Measurements from ENCODE around the gene GLUD2. TPM values are rescaled to one million over a fixed set of nuclear protein-coding genes. Genes with fewer than 3 reads are reported as not detected.
"Not testable (repeated sequence)": the region's sequence is repeated elsewhere in the genome, so short reads cannot be mapped to it uniquely, and the experiment has no call there.

The GLUD2 gene
- 3.2 TPM for polyA plus RNA-seq (ENCODE audit: insufficient read length)

DNA sequence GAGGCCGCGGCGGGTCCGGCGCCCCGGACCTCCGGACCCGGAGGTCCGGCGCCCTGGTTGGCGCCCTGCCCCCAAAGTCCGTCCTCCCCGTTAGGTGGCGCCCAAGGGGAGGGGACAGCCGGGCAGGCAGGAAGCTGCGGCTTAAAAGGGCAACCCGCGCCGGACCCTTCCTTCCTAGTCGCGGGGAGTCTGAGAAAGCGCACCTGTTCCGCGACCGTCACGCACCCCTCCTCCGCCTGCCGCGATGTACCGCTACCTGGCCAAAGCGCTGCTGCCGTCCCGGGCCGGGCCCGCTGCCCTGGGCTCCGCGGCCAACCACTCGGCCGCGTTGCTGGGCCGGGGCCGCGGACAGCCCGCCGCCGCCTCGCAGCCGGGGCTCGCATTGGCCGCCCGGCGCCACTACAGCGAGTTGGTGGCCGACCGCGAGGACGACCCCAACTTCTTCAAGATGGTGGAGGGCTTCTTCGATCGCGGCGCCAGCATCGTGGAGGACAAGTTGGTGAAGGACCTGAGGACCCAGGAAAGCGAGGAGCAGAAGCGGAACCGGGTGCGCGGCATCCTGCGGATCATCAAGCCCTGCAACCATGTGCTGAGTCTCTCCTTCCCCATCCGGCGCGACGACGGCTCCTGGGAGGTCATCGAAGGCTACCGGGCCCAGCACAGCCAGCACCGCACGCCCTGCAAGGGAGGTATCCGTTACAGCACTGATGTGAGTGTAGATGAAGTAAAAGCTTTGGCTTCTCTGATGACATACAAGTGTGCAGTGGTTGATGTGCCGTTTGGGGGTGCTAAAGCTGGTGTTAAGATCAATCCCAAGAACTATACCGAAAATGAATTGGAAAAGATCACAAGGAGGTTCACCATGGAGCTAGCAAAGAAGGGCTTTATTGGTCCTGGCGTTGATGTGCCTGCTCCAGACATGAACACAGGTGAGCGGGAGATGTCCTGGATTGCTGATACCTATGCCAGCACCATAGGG lies at the start of gene GLUD2:
Gene GLUD2, plus strand, starts transcription at position 170 of the 979 bp plus-strand sequence. Its CDS starts 75 bp downstream, at position 245.
- DNase-seq: not testable (repeated sequence)

DNA sequence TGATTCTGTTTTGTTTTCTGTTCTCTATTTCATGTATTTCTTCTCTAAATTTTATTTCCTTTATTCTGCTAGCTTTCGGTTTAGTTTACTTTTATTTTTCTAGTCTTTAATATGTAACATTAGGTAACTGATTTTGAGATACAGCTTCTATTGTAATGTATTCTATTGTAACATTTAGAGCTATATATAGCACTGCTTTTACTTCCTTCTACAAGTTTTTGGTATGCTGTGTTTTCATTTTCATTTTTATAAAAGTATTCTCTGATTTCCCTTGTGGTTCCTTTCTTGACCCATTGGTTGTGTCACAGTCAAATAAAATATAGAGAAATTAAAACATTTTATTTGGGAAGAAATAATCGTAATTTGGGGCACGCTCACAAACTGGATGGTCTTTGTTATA lies 48.0 kb upstream of the GLUD2 start:
- no peak for DNase-seq

DNA sequence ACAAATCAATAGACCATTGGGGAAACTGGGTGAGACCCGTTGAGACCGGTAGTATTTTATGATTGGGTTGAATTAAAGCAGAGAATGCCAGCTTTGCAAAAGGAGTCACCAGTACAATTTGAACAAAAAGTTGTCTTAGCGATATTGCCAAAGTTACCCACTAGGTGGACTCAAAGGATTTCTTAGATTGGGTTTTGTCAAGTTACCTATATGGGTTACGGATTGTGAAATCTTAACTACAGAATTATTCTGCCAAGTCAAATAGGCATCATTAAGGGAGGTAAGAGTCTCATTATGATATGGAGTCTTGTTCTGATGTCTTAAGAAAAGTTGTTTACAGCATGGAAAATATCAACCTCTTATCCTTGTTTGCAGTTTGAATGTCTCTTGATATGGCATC lies 46.8 kb upstream of the GLUD2 start:
- DNase-seq: no peak

DNA sequence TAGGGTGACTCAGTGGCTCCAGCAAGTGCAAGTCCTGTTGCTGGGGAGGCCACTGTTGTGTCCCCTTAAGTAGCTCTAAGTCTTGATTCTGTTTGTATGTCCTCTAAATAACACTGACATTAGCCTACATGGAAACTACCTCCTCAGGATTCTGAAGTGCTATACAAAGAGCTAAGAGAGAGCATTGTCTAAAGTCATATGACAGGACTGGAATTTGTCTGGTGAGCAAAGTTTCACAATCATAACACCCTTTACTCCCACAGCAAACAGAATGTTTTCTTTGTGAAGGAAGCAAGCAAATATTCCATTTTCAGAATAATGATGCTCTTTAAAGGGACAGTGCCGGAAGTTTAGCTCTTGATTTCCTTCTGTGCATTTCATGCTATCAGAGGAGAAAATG lies 38.5 kb upstream of the GLUD2 start:
- DNase-seq: no peak

DNA sequence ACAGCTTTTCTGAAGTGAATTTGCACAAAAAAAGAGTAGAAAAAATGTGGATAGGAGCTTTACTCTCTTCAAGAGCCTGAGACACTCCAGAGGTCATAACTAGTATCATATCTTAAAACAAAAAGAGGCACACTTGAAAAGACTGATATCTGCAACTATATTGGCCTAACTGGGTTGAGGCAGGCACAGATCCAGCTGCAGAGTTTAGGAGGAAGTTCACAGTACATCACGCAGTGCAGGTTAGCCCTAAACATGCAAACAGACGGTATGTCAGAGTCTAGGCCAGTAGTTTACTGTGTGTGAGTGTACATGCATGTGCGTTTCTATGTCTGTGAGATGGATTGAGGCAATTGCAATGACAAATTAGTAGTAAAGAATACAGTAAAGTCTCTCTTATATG lies 37.6 kb upstream of the GLUD2 start:
- no peak for DNase-seq

DNA sequence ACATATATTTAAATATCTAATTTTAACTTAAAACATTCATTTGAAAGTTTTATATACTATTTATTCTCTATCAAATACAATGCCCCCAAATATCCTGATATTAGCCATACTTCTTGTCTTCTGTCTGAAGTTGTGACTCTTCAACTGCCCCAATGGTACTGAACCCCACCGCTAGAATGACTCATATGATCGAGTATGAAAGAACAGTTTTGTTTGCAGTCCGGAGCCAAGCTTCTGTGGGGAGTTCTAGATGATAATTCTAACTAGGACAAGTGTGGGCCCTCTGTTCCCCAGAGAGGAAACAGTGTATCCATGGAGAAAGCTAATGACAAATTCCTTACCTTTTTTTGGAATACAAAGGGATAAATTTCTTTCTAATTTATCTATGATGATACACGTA lies 37.2 kb upstream of the GLUD2 start:
- no peak for DNase-seq

DNA sequence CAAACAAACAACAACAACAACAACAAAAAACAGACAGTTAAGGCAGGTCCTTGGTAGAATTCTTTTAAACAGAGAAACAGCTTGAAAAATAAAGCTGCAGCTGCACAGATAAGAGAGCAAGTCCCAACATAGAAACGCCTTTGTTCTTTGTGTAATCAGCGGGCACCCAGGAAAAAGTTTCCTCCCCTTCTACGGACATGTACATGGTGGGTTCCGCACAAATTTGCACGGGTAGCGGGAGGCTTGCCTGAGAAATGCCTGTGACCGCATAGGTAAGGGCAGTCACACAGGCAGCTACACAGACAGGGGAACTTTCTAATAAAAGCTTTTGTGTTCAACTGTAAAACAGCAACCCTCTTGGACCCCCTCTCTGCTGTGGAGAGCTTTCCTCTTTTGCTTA lies 36.2 kb upstream of the GLUD2 start:
- DNase-seq: no peak

DNA sequence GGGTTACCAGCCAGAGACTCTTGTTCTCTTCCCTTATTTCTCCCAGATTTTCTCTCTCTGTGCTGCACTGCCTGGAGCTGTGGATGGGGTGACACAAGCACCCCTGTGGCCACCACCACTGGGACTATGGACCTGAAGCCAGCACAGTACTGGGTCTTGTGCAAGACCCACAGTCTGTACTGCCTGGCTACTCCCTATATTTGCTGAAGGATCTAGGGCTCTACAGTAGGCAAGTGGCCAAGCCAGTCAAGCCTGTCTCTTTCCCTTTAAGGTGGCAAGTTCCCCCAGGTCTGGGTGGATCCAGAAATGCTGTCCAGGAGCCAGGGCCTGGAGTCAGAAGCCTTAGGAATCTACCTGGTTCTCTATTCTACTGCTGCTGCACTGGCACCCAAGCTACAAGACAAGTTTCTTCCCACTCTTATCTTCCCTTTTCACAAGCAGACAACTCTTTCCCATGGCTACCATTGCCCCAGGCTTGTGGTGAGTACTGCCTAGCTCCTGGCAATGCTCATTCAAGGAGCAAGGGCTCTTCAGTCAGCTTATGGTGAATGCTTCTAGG lies 33.4 kb upstream of the GLUD2 start:
- DNase-seq: no peak

DNA sequence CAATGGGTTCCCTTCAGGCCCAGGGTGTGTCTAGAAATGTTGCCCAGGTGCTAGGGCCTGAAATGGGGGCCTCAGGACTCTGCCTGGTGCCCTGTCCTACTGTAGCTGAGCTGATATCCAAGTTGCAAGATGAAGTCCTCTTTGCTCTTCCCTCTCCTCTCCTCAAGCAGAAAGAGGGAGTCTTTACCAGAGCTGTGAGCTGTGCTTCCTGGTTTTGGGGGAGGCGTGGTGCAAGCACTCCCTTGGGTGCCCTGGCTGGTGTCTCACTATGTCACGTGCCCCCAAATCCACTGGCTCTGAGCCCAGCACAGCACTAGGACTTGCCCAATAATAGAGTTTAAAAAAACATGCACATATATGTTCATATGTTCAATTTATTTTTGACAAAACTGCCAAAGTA lies 32.6 kb upstream of the GLUD2 start:
- no peak for DNase-seq

DNA sequence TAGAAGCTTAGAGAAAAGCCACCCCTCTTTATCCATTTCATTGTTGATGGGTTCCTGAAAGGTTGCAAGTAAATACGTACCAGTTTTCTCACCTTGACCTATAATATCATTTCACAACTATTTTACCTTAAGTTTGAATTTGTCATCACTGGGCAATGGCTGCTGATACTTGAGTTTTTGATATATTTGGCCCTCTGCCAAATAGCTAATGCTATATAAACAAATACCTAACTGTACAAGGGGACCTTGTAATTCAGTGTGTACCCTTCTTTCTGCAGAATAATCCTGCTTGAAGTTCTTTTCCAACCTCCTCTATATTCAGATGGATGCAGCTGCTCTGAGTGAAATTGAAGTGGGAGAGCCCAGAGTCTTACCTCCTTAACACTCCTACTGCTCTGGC lies 19.0 kb upstream of the GLUD2 start:
- no peak for DNase-seq

DNA sequence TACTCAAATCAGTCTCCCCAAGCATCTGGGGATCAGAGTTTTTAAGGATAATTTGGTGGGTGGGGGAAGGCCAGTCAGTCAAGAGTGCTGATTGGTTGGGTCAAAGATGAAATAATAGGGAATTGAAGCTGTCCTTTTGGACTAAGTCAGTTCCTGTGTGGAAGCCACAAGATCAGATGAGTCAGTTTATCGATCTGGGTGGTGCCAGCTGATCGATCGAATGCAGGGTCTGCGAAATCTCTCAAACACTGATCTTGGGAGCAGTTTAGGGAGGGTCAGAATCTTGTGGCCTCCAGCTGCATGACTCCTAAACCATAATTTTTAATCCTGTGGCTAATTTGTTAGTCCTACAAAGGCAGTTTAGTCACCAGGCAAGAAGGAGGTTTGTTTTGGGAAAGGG lies 17.3 kb upstream of the GLUD2 start:
- DNase-seq: no peak

DNA sequence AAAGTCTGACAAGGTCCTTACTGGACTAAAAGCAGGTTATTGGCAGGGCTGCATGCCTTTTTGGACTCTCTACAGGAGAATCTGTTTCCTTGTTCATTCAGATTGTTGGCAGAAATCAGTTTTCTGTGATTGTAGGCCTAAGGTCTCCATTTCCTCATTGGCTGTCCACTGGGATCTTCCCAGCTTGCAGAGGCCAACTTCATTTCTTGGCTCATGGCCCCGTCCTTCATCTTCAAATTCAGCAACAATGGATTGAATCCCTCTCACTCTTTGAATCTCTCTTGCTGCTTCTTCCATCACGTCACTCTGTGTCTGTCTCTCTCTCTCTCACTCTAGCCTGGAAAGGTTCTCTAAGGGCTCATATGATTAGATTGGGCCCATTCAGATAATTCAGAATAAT lies 14.9 kb upstream of the GLUD2 start:
- no peak for DNase-seq

DNA sequence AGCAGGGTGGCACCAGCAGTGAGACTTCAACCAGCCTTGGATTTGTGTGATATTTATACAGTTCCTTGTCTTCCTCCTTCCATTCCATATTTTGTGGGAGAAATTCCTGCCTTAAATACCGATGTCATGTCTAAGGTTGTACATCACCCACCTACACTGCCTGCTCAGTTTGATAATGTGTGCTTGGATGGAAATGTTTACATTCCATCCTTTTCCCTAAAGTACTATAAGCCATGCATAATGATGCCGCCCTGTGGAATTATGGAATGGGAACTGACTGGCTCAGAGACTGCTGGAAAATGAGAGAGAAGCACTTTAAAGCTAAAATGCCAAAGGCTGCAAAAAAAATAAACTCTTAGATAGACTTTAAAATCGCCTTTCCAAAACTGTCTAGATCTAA lies 11.3 kb upstream of the GLUD2 start:
- DNase-seq: no peak

DNA sequence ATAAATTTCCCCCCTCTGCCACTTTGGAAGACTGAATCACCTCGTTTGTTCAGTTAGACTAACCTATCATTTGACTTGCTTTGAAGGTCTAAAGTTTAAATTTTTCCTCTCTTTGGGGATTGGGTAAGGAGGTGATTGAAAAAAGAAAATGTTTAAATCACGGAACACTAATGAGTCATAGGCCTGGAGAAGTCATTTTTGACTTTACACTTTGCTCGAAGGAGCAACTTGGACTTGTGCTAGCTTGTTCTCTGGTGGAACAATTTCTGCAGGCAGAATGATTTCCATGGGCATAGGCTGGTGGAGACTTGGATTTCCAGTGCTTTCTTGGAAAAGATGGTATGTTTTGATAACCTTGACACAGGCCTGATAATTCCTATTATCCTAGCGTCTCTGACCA lies 10.5 kb upstream of the GLUD2 start:
- no peak for DNase-seq

DNA sequence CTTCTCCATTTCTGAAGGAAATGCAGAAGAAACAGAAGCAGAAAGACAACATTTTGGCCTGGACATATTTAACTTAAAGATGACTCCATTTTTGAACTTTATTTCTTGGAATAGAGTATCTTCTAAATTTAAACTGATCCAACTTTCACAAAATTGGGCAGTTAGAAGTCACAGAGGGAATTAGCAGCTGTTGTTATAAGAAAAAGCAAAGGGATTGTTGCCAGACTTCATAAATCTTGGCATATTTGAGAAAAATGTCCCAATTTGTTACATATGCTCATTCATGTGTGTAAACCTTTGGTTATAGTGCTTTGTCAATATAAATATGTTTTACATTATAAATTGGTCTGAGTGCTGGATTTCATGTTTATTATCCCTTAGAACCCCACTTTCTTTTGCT lies 3.4 kb downstream of the GLUD2 start:
- no peak for DNase-seq

DNA sequence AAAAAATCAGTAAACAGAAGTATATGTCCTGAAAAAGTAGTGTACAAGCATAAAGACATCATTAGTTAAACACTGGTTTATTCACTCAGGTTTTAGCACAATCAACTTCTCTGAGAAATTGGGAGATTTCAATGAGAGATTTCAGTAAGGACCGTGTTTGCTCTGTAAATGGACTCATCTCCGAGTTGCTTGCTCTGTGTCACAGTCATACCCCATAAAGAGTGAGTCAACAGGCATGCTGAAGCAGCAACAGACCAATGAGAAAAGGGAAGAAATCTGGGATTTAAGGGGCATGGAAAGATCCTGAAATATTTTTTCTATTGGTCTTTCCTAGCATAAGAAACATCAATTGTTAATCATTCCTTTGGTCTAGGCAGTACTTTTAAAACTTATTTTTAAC lies 4.7 kb downstream of the GLUD2 start:
- DNase-seq: no peak

DNA sequence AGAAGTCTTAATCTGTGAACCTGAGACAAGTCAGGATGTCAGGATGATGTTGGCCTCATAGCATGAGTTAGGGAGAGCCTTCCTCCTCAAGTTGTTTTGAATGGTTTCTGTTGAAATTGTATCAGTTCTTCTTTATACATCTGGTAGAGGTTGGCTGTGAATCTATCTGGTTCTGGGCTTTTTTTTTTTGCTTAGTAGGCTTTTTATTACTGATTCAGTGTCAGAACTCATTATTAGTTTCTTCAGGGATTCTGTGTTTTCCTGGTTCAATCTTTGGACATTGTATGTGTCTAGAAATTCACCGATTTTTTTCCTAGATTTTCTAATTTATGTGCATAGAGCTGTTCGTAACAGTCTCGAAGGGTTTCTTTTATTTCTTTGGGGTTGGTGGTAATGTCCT lies 14.9 kb downstream of the GLUD2 start:
- DNase-seq: no peak

DNA sequence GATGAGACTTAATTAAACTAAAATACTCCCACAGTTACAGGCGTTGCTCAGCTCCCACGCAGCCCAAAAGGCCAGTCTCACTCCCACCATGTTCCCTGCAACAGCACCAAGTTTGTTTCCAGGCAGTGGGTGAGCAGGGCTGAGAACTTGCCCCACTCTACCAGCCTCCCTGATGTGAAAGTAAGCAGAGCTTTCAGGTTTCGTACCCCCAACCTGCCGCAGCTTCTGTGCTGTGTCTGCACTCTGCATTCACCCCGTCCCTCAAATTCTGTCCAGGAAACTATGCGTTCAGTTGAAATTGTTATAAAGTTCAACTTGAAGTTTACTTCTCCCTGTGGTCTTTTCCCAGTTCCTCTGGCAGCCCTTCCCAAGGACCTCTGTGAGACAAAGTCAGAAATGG lies 17.2 kb downstream of the GLUD2 start:
- DNase-seq: no peak

DNA sequence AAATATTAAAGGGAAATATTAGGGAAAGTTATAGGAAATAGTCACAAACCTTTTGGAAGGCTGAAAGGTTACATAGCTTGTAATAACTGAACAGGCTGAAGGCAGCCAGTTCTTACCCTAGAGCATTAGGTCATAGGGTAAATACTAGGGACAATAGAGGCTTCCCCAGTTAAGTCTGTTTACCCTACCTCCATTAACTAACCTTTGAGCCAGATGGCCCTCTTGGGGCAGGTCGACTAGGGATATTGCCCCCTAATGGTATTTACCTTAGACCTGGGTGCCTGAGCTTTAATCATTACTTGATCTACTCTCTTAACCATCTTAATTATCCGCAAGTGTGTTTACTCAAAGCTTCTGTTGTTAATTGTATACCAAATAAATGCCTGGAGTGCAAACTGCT lies 36.8 kb downstream of the GLUD2 start:
- DNase-seq: not testable (repeated sequence)

DNA sequence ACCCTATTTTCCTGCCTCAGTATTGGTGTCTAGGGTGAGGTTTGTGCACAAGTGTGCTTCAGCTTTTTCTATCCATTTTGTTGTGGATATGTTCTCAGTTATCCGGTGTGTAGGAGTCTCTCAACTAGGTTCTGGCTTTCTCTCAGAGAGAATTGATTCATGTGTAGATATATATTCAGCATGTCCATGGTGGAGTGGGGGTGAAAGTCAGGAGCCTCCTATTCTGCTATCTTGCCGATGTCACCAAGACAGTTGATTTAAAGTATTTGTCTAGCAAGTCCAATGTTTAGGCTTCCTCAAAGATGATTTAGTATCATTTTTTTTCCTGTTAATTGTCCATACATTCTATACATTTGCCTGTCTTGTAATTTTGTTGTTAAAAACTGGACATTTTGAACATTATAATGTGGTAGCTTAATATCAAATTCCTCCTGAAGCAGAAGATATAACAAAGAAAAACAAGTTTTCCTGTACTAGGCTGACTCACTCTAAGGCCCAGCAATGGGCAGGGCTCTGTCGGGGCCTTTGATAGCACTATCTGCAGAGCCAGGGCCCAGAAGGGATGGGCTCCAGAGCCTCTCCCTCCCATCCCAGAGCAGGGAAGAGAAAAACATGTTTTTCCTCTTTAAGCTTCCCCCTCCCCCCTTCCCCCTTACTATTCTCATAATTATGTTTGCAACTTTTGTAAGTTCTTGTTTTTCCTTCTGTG lies 37.6 kb downstream of the GLUD2 start:
- no peak for DNase-seq

DNA sequence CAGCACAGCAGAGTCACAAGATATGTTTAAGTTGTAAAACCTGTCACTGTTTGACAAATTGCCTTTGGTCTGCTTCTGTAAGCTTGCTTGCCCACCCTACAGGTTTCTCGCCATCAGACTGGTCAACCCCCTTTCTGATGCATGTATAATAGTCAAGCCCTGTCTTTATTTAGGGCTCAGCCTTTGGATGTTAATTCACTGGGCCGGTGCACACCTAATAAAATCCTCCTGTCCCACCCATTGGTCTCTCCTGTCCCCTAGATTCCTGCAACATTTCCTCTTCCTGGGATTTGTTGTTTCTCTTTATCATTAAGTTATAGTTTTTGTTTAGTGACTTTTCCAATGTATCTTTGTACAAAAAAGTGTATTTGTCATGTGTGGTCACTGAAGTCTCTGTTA lies 38.2 kb downstream of the GLUD2 start:
- no peak for DNase-seq

DNA sequence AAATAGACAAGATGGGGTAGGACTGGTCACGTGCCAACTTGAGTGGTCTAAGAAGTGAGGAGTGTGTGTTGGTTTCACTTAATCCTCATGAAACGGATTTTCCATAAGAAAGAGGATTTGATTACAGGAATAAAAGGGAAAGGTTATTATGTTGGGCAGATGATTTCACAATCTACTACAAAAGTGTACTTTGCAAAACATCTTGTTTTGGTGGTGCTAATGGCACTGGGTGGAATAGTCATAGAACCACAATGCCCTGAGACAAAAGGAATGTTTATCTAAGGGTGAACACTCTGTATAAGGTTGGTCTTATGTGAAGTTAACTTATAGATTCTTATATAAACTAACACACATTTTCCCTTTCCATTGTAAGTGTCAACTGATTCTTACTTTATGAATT lies 45.6 kb downstream of the GLUD2 start:
- DNase-seq: no peak

Measured in hindlimb muscle (tissue), 1 donor.